K562 (cell line): Measurements from ENCODE around the gene RPS27. TPM values are rescaled to one million over a fixed set of nuclear protein-coding genes. Genes with fewer than 3 reads are reported as not detected.
A peak's percentile ranks its signal among the peaks of the same experiment; 100 is the strongest.

Source experiments
- CREBBP ChIP-seq: IDR thresholded peaks from one replicate; pipeline ENCODE4 v1.6.1; 2012; ENCODE audit warnings: low read depth, mild to moderate bottlenecking, control low read depth, inconsistent platforms, low read length
- EZH2 ChIP-seq: IDR thresholded peaks from 2 replicates; pipeline ENCODE4 v1.6.1; 2012; ENCODE audit warnings: low read depth, mild to moderate bottlenecking, inconsistent platforms, low read length, borderline replicate concordance
- FOXA3 ChIP-seq, 2 experiments: fragments of 450-650 bp in 1 of 2; sonication (generic) in 1 of 2; formaldehyde crosslinking; IDR thresholded peaks in 1 of 2; conservative IDR thresholded peaks in 1 of 2; 2 replicates each; pipeline versions ENCODE4 v1.4.0 to v1.8.0; 2020 to 2022; ENCODE audit warnings: mild to moderate bottlenecking in 2 of 2, missing genetic modification reagents in 1 of 2
- FOXP1 ChIP-seq: sonication (generic); formaldehyde crosslinking; IDR thresholded peaks from 2 replicates; pipeline ENCODE4 v1.8.0; 2022; ENCODE audit warnings: mild to moderate bottlenecking, missing genetic modification reagents
- SIX5 ChIP-seq, 2 experiments: IDR thresholded peaks; 2 replicates each; pipeline ENCODE4 v1.6.1; 2011; ENCODE audit warnings: low read length in 2 of 2, borderline replicate concordance in 1 of 2, low read depth in 1 of 2, mild to moderate bottlenecking in 1 of 2, moderate library complexity in 1 of 2; ENCODE audit not compliant: insufficient read depth in 1 of 2
- SRSF7 ChIP-seq: fragments of 200-400 bp; formaldehyde crosslinking; optimal IDR thresholded peaks from 2 replicates; pipeline ENCODE3; 2017; ENCODE audit warnings: mild to moderate bottlenecking, low read depth, low read length
- polyA plus RNA-seq, 8 experiments: library from polyadenylated mRNA; depleted of rRNA in 4 of 8; stranded (reverse) in 5 of 8; unstranded in 3 of 8; fragments of >200 nt; fragmentation: Nextera tagmentation in 2 of 8; fragmentation: Illumina TruSeq in 1 of 8; extraction: Ambion mirVana in 2 of 8; extraction: Trizol in 1 of 8; gene quantifications; 2 replicates each; pipeline versions ENCODE4 v1.2.1 to v1.2.3, GENCODE V29; 2011 to 2014; ENCODE audit warnings: inconsistent platforms in 1 of 8, missing spikeins in 1 of 8
- total RNA-seq, 7 experiments: library from RNA; depleted of rRNA in 6 of 7; stranded (reverse); fragments of >200 nt in 6 of 7; fragmentation: Illumina TruSeq in 2 of 7; extraction: Trizol in 2 of 7; gene quantifications; 2 replicates each; pipeline versions ENCODE4 v1.2.1 to v1.2.3, GENCODE V29; 2011 to 2021; ENCODE audit warnings: low replicate concordance in 1 of 7
- TF ChIP-seq, protein P1 (sequence below): sonication (generic); formaldehyde crosslinking; IDR thresholded peaks from 2 replicates; pipeline ENCODE4 v1.8.1; 2023; ENCODE audit warnings: mild to moderate bottlenecking, missing genetic modification reagents
- TF ChIP-seq, protein P2 (sequence below): IDR thresholded peaks from 2 replicates; pipeline ENCODE4 v1.6.1; 2016; ENCODE audit warnings: missing genetic modification characterization, missing compliant biosample characterization
- TF ChIP-seq, protein P3 (sequence below): fragments of 450-650 bp; IDR thresholded peaks from 2 replicates; pipeline ENCODE4 v1.6.1; 2018; ENCODE audit warnings: mild to moderate bottlenecking, low read depth; ENCODE audit not compliant: partially characterized antibody
- TF ChIP-seq, protein P4 (sequence below): fragments of 250-450 bp; sonication (Bioruptor Pico); IDR thresholded peaks from 2 replicates; pipeline ENCODE4 v1.5.0; 2020; ENCODE audit warnings: mild to moderate bottlenecking, borderline replicate concordance
- TF ChIP-seq, protein P5 (sequence below), 2 experiments: IDR thresholded peaks; 2 replicates each; pipeline ENCODE4 v1.6.1; 2012; ENCODE audit warnings: improper control_type of control experiment in 2 of 2, low read depth in 2 of 2, low read length in 2 of 2, borderline replicate concordance in 1 of 2

The RPS27 gene
- total and polyA plus RNA-seq, 9 of the 15 experiments (the other 6 are each of a cell fraction or from before 2014, with no cell fraction given): 2,091 to 9,377 (median 6,706) TPM

DNA sequence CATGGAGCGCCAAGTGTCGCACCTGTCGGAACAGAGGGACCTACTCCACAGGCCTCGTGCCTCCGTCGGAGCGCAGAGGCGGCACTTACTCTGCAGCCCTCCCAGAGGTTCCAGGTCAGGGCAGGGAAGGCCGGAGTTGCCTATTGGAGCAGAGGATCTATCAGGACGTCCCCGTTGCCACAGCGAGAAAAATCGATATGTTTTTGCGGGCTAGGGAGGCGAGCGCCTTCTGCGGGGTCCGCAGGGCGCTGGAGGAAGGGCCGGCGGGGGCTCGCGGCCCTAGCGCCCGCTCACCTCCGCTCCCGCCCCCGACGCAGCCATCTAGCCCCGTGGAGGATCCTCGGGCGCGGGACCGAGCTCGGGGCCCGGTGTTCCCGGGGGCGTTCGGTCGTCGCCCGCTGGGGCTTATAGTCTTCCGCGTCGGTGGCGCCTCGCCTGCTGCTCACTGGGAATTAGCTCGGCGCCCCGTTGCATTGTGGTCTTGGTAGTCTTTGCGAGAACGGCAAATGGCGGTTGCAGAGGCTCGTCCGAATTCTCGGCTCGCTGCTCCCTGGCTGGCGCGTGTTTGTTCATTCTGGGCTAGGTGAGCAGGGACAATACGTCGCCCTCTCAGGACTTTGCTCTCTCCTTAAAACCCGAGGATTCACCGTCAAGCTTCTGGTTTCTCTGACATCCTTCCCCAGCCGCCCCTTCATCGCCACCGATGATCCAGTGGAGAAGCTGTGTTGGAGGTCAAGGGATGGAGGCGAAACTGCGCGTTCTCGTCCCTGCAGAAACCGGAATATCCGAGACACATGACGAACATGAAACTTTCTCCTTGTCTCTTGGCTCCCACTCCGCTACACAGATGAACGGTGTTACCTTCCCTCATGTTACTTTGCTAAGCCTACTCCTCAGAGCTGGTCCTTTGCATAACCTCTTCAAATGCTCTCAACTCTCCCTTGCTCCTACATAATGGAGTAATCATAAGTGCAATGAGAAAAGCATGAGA, 13.0 kb upstream of the RPS27 start, which contains the start of gene JTB (continued):
- TF ChIP-seq, protein P1, sequence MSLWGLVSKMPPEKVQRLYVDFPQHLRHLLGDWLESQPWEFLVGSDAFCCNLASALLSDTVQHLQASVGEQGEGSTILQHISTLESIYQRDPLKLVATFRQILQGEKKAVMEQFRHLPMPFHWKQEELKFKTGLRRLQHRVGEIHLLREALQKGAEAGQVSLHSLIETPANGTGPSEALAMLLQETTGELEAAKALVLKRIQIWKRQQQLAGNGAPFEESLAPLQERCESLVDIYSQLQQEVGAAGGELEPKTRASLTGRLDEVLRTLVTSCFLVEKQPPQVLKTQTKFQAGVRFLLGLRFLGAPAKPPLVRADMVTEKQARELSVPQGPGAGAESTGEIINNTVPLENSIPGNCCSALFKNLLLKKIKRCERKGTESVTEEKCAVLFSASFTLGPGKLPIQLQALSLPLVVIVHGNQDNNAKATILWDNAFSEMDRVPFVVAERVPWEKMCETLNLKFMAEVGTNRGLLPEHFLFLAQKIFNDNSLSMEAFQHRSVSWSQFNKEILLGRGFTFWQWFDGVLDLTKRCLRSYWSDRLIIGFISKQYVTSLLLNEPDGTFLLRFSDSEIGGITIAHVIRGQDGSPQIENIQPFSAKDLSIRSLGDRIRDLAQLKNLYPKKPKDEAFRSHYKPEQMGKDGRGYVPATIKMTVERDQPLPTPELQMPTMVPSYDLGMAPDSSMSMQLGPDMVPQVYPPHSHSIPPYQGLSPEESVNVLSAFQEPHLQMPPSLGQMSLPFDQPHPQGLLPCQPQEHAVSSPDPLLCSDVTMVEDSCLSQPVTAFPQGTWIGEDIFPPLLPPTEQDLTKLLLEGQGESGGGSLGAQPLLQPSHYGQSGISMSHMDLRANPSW (CRISPR knock-in tag): 0 out of 2 replicates have a peak, but pooled peaks have one; percentile 10
- TF ChIP-seq SRSF7: no peak
- TF ChIP-seq, protein P2, sequence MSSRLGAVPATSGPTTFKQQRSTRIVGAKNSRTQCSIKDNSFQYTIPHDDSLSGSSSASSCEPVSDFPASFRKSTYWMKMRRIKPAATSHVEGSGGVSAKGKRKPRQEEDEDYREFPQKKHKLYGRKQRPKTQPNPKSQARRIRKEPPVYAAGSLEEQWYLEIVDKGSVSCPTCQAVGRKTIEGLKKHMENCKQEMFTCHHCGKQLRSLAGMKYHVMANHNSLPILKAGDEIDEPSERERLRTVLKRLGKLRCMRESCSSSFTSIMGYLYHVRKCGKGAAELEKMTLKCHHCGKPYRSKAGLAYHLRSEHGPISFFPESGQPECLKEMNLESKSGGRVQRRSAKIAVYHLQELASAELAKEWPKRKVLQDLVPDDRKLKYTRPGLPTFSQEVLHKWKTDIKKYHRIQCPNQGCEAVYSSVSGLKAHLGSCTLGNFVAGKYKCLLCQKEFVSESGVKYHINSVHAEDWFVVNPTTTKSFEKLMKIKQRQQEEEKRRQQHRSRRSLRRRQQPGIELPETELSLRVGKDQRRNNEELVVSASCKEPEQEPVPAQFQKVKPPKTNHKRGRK (tag): no peak
- peak; percentile 65; the same call in 1 of the 2 replicates for TF ChIP-seq FOXP1 (CRISPR knock-in tag)
- TF ChIP-seq CREBBP: no peak
- TF ChIP-seq EZH2: no peak
- peak; percentile 72 for TF ChIP-seq SIX5 (IDR thresholded peaks at IDR 0.05; ENCODE audit: borderline replicate concordance in 1 of 2, insufficient read depth in 1 of 2, low read depth in 1 of 2, low read length in 2 of 2)
- peak in 1 of 2 experiments; percentile 75; a peak in 2 of 4 replicates for TF ChIP-seq FOXA3 (CRISPR knock-in tag; conservative IDR thresholded peaks at IDR 0.05 in 1 of 2, IDR thresholded peaks at IDR 0.05 in 1 of 2)
- TF ChIP-seq, protein P3, sequence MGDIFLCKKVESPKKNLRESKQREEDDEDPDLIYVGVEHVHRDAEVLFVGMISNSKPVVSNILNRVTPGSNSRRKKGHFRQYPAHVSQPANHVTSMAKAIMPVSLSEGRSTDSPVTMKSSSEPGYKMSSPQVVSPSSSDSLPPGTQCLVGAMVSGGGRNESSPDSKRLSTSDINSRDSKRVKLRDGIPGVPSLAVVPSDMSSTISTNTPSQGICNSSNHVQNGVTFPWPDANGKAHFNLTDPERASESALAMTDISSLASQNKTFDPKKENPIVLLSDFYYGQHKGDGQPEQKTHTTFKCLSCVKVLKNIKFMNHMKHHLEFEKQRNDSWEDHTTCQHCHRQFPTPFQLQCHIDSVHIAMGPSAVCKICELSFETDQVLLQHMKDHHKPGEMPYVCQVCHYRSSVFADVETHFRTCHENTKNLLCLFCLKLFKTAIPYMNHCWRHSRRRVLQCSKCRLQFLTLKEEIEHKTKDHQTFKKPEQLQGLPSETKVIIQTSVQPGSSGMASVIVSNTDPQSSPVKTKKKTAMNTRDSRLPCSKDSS: no peak
- TF ChIP-seq, protein P4, sequence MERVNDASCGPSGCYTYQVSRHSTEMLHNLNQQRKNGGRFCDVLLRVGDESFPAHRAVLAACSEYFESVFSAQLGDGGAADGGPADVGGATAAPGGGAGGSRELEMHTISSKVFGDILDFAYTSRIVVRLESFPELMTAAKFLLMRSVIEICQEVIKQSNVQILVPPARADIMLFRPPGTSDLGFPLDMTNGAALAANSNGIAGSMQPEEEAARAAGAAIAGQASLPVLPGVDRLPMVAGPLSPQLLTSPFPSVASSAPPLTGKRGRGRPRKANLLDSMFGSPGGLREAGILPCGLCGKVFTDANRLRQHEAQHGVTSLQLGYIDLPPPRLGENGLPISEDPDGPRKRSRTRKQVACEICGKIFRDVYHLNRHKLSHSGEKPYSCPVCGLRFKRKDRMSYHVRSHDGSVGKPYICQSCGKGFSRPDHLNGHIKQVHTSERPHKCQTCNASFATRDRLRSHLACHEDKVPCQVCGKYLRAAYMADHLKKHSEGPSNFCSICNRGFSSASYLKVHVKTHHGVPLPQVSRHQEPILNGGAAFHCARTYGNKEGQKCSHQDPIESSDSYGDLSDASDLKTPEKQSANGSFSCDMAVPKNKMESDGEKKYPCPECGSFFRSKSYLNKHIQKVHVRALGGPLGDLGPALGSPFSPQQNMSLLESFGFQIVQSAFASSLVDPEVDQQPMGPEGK (CRISPR knock-in tag): no peak
- TF ChIP-seq, protein P5, sequence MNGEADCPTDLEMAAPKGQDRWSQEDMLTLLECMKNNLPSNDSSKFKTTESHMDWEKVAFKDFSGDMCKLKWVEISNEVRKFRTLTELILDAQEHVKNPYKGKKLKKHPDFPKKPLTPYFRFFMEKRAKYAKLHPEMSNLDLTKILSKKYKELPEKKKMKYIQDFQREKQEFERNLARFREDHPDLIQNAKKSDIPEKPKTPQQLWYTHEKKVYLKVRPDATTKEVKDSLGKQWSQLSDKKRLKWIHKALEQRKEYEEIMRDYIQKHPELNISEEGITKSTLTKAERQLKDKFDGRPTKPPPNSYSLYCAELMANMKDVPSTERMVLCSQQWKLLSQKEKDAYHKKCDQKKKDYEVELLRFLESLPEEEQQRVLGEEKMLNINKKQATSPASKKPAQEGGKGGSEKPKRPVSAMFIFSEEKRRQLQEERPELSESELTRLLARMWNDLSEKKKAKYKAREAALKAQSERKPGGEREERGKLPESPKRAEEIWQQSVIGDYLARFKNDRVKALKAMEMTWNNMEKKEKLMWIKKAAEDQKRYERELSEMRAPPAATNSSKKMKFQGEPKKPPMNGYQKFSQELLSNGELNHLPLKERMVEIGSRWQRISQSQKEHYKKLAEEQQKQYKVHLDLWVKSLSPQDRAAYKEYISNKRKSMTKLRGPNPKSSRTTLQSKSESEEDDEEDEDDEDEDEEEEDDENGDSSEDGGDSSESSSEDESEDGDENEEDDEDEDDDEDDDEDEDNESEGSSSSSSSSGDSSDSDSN (IDR thresholded peaks at IDR 0.05; ENCODE audit: borderline replicate concordance in 1 of 2, low read depth in 2 of 2, low read length in 2 of 2): peak in 1 of 2 experiments; percentile 37; a peak in 1 of 4 replicates
